Aorta (tissue), 5 donors: ENCODE measurements around the gene INPP5D. TPM values are rescaled to one million over a fixed set of nuclear protein-coding genes. Genes with fewer than 3 reads are reported as not detected.
A peak's percentile ranks its signal among the peaks of the same experiment; 100 is the strongest.

Experiments
- ATAC-seq: fragments of 200-7000 bp; cut with Tn5 transposase; one replicate; pipeline ENCODE4 v1.9.1; 2022; ENCODE audit warnings: moderate library complexity; ENCODE audit not compliant: low FRiP score
- DNase-seq, 2 donors: peaks; one replicate each; pipeline ENCODE4 v3.0.0-alpha.2; 2020
- H3K27ac ChIP-seq, 2 donors: one replicate each; pipeline ENCODE4 v1.5.1; 2013; ENCODE audit warnings: low read length in 2 of 2, mild to moderate bottlenecking in 2 of 2, moderate library complexity in 2 of 2, control low read depth in 1 of 2, inconsistent platforms in 1 of 2, low read depth in 1 of 2
- H3K27me3 ChIP-seq, 2 donors: one replicate each; pipeline ENCODE4 v1.6.1; 2013; ENCODE audit warnings: control low read depth in 1 of 2, low read length in 1 of 2, mild to moderate bottlenecking in 1 of 2, moderate library complexity in 1 of 2; ENCODE audit not compliant: insufficient read depth in 2 of 2, control insufficient read depth in 1 of 2
- H3K36me3 ChIP-seq, 2 donors: one replicate each; pipeline ENCODE4 v1.6.1; 2013; ENCODE audit warnings: control low read depth in 1 of 2, low read length in 1 of 2, mild to moderate bottlenecking in 1 of 2; ENCODE audit not compliant: insufficient read depth in 2 of 2, control insufficient read depth in 1 of 2
- H3K4me1 ChIP-seq, 2 donors: one replicate each; pipeline ENCODE4 v1.6.1; 2013; ENCODE audit warnings: low read length in 2 of 2, control low read depth in 1 of 2, mild to moderate bottlenecking in 1 of 2, moderate library complexity in 1 of 2; ENCODE audit not compliant: insufficient read depth in 2 of 2, control insufficient read depth in 1 of 2
- H3K4me3 ChIP-seq, 2 donors: one replicate each; pipeline ENCODE4 v1.5.1; 2013; ENCODE audit warnings: low read length in 2 of 2, control low read depth in 1 of 2, mild to moderate bottlenecking in 1 of 2
- H3K9me3 ChIP-seq: one replicate; pipeline ENCODE4 v1.6.1; 2013; ENCODE audit warnings: mild to moderate bottlenecking, low read length; ENCODE audit not compliant: control insufficient read depth
- WGBS, 2 donors: extraction: QIAGEN DNeasy Blood & Tissue Kit; methylation state at CpG; one replicate each; pipeline ENCODE4 v1.1.7; 2013; 5-methylcytosine and 5-hydroxymethylcytosine counted together
- intact Hi-C, 2 donors: fragments of 100-400 bp; cut with DNase I; formaldehyde crosslinking; loops; one replicate each; pipeline versions ENCODE4 v1.14.2 to v1.15.0; 2022
- long read RNA-seq, 2 donors: library from polyadenylated mRNA; unstranded; transcript quantifications; one replicate each; pipeline ENCODE4 v2.0.0, GENCODE V29; 2020 to 2021
- polyA plus RNA-seq, 2 donors: library from polyadenylated mRNA; stranded (reverse); fragments of 200-250 nt; gene quantifications; one replicate each; pipeline ENCODE4 v1.2.3, GENCODE V29; 2013
- total RNA-seq, 2 donors: library from RNA; stranded (reverse); fragmentation: NEBNext Ultra II Directional; extraction: Animal tissue kit (Norgen Biotek cat#: 25700); gene quantifications; one replicate each; pipeline ENCODE4 v1.2.1, GENCODE V29; 2021
- donor health status: healthy with polysubstance abuse.
- donor health status: Bipolar disorder and iron deficiency.
- donor health status: DM: no; HTN: no; CAD: no.
- donor health status: DM: no; HTN: no; CAD: no.
- donor health status: DM: yes; HTN: yes; CAD: no.

INPP5D gene
- total RNA-seq: 10 to 100 TPM; 21.1 to 51.2 TPM
- polyA plus RNA-seq: 10 to 100 TPM in 1 of 2 donors, under 1 TPM in 1; 0.95 to 13.3 TPM
- long read RNA-seq, donor 1, partial matches to known transcripts: 21 of 31 reads
- long read RNA-seq, donor 1, other reads (novel, unspliced or antisense): 8 of 31 reads
- long read RNA-seq, donor 2, partial matches to known transcripts: 23 of 38 reads
- long read RNA-seq, donor 2, other reads (novel, unspliced or antisense): 15 of 38 reads

GRCh38 chr2:233059797-233060500 is at the start of gene INPP5D:
Gene INPP5D, plus strand, starts transcription at chr2:233060342. Its CDS starts 137 bp downstream, at chr2:233060479.
- no peak within 1 kb of the TSS for H3K27ac ChIP-seq
- no peak within 1 kb of the TSS for H3K4me3 ChIP-seq
- no peaks in the 10 kb centered on the region for H3K36me3 ChIP-seq
- WGBS, 2 donors: 69 to 75% methylated on average over 26 of the region's 26 CpGs
- ATAC-seq (peak; percentile 37), DNase-seq (peak; percentile 74 to 77)
- H3K9me3 ChIP-seq: no peaks in the 10 kb centered on the region
- intact Hi-C loops: no loop called here
- H3K27me3 ChIP-seq: no peaks in the 10 kb centered on the region
- no peaks in the 10 kb centered on the region for H3K4me1 ChIP-seq

- H3K4me1 ChIP-seq: no peaks in the 10 kb centered on the region
- ATAC-seq: no peak
- H3K4me3 ChIP-seq: no peak overlapping the region
- H3K36me3 ChIP-seq: no peaks in the 10 kb centered on the region
- H3K9me3 ChIP-seq: no peaks in the 10 kb centered on the region
- WGBS, 2 donors: 94 to 95% methylated on average over 9 of the region's 9 CpGs
- intact Hi-C loops: no loop called here
- no peak overlapping the region for H3K27ac ChIP-seq
- peak in 1 of 2 donors; percentile 46 for DNase-seq
- no peaks in the 10 kb centered on the region for H3K27me3 ChIP-seq
Observed at GRCh38 chr2:233010569-233011267, 49.4 kb upstream of the INPP5D start.

- ATAC-seq: no peak
- Histone ChIP-seq H3K27me3 (no peaks in the 10 kb centered on the region), H3K27ac (no peak overlapping the region), H3K4me1 (no peaks in the 10 kb centered on the region), H3K36me3 (no peaks in the 10 kb centered on the region), H3K9me3 (no peaks in the 10 kb centered on the region), H3K4me3 (no peak overlapping the region)
- DNase-seq: peak in 1 of 2 donors; percentile 15
- WGBS, 2 donors: 94 to 98% methylated on average over 6 of the region's 6 CpGs
- intact Hi-C loops: no loop called here
Observed at GRCh38 chr2:233011268-233011650, 48.9 kb upstream of the INPP5D start.

GRCh38 chr2:233011702-233012131 is 48.4 kb upstream of the INPP5D start:
- no peak overlapping the region for H3K27ac ChIP-seq
- no peak overlapping the region for H3K4me3 ChIP-seq
- DNase-seq (peak in 1 of 2 donors; percentile 13), ATAC-seq (no peak)
- no peaks in the 10 kb centered on the region for H3K4me1 ChIP-seq
- no peaks in the 10 kb centered on the region for H3K9me3 ChIP-seq
- intact Hi-C loops: no loop called here
- 90 to 100% methylated on average over 1 of the region's 1 CpG for WGBS, 2 donors
- H3K36me3 ChIP-seq: no peaks in the 10 kb centered on the region
- no peaks in the 10 kb centered on the region for H3K27me3 ChIP-seq

GRCh38 chr2:233012301-233012971 is 47.7 kb upstream of the INPP5D start:
- Histone ChIP-seq H3K27me3 (no peaks in the 10 kb centered on the region), H3K27ac (no peak overlapping the region), H3K4me3 (no peak overlapping the region), H3K4me1 (no peaks in the 10 kb centered on the region), H3K9me3 (no peaks in the 10 kb centered on the region), H3K36me3 (no peaks in the 10 kb centered on the region)
- ATAC-seq (peak; percentile 13), DNase-seq (peak in 1 of 2 donors; percentile 46)
- intact Hi-C loops: no loop called here
- WGBS, 2 donors: 76 to 77% methylated on average over 12 of the region's 12 CpGs

GRCh38 chr2:233013027-233013461 is 47.1 kb upstream of the INPP5D start, which contains the start of gene NGEF:
Gene NGEF, minus strand, starts transcription at chr2:233013256. Its CDS starts 38,366 bp downstream, at chr2:232974890.
- 90 to 91% methylated on average over 12 of the region's 12 CpGs for WGBS, 2 donors
- Histone ChIP-seq H3K36me3 (no peaks in the 10 kb centered on the region), H3K27ac (no peak within 1 kb of the TSS), H3K4me3 (no peak within 1 kb of the TSS), H3K4me1 (no peaks in the 10 kb centered on the region), H3K9me3 (no peaks in the 10 kb centered on the region), H3K27me3 (no peaks in the 10 kb centered on the region)
- DNase-seq (peak in 1 of 2 donors; percentile 51), ATAC-seq (no peak)
- intact Hi-C loops: no loop called here

GRCh38 chr2:233013650-233014049 is 46.5 kb upstream of the INPP5D start:
- H3K27me3 ChIP-seq: no peaks in the 10 kb centered on the region
- no peaks in the 10 kb centered on the region for H3K9me3 ChIP-seq
- no peak overlapping the region for H3K27ac ChIP-seq
- H3K4me3 ChIP-seq: no peak overlapping the region
- no peaks in the 10 kb centered on the region for H3K36me3 ChIP-seq
- ATAC-seq: no peak
- WGBS, 2 donors: 12 to 13% methylated on average over 1 of the region's 1 CpG
- DNase-seq: no peak
- H3K4me1 ChIP-seq: no peaks in the 10 kb centered on the region
- intact Hi-C loops: no loop called here

- Histone ChIP-seq H3K4me3 (no peak overlapping the region), H3K9me3 (no peaks in the 10 kb centered on the region), H3K27me3 (no peaks in the 10 kb centered on the region), H3K27ac (no peak overlapping the region), H3K36me3 (no peaks in the 10 kb centered on the region), H3K4me1 (no peaks in the 10 kb centered on the region)
- DNase-seq (peak in 1 of 2 donors; percentile 2), ATAC-seq (no peak)
- WGBS, 2 donors: 98 to 100% methylated on average over 1 of the region's 1 CpG
- intact Hi-C loops: no loop called here
Observed at GRCh38 chr2:233015019-233015645, 45.0 kb upstream of the INPP5D start.
